NCI-H226 (cell line): ENCODE measurements around the gene LTA.

Source experiments
- DNase-seq: peaks from one replicate; pipeline ENCODE4 v3.0.0-alpha.2; 2015

Gene LTA

DNA sequence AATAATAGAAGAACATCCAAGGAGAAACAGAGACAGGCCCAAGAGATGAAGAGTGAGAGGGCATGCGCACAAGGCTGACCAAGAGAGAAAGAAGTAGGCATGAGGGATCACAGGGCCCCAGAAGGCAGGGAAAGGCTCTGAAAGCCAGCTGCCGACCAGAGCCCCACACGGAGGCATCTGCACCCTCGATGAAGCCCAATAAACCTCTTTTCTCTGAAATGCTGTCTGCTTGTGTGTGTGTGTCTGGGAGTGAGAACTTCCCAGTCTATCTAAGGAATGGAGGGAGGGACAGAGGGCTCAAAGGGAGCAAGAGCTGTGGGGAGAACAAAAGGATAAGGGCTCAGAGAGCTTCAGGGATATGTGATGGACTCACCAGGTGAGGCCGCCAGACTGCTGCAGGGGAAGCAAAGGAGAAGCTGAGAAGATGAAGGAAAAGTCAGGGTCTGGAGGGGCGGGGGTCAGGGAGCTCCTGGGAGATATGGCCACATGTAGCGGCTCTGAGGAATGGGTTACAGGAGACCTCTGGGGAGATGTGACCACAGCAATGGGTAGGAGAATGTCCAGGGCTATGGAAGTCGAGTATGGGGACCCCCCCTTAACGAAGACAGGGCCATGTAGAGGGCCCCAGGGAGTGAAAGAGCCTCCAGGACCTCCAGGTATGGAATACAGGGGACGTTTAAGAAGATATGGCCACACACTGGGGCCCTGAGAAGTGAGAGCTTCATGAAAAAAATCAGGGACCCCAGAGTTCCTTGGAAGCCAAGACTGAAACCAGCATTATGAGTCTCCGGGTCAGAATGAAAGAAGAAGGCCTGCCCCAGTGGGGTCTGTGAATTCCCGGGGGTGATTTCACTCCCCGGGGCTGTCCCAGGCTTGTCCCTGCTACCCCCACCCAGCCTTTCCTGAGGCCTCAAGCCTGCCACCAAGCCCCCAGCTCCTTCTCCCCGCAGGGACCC, 2.3 kb downstream of the LTA start:
- no peak for DNase-seq

- no peak for DNase-seq
Observed at GRCh38 chr6:31575335-31575901, 3.3 kb downstream of the LTA start, which contains the start of gene TNF. TNF (plus strand) TSS chr6:31575565; CDS start chr6:31575742, 177 bp downstream.

- DNase-seq: no peak
Observed at GRCh38 chr6:31575952-31576685, 4.0 kb downstream of the LTA start.

DNA sequence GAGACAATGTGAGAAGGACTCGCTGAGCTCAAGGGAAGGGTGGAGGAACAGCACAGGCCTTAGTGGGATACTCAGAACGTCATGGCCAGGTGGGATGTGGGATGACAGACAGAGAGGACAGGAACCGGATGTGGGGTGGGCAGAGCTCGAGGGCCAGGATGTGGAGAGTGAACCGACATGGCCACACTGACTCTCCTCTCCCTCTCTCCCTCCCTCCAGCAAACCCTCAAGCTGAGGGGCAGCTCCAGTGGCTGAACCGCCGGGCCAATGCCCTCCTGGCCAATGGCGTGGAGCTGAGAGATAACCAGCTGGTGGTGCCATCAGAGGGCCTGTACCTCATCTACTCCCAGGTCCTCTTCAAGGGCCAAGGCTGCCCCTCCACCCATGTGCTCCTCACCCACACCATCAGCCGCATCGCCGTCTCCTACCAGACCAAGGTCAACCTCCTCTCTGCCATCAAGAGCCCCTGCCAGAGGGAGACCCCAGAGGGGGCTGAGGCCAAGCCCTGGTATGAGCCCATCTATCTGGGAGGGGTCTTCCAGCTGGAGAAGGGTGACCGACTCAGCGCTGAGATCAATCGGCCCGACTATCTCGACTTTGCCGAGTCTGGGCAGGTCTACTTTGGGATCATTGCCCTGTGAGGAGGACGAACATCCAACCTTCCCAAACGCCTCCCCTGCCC, 4.9 kb downstream of the LTA start:
- DNase-seq: no peak

DNA sequence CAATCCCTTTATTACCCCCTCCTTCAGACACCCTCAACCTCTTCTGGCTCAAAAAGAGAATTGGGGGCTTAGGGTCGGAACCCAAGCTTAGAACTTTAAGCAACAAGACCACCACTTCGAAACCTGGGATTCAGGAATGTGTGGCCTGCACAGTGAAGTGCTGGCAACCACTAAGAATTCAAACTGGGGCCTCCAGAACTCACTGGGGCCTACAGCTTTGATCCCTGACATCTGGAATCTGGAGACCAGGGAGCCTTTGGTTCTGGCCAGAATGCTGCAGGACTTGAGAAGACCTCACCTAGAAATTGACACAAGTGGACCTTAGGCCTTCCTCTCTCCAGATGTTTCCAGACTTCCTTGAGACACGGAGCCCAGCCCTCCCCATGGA, 5.5 kb downstream of the LTA start:
- DNase-seq: no peak

DNA sequence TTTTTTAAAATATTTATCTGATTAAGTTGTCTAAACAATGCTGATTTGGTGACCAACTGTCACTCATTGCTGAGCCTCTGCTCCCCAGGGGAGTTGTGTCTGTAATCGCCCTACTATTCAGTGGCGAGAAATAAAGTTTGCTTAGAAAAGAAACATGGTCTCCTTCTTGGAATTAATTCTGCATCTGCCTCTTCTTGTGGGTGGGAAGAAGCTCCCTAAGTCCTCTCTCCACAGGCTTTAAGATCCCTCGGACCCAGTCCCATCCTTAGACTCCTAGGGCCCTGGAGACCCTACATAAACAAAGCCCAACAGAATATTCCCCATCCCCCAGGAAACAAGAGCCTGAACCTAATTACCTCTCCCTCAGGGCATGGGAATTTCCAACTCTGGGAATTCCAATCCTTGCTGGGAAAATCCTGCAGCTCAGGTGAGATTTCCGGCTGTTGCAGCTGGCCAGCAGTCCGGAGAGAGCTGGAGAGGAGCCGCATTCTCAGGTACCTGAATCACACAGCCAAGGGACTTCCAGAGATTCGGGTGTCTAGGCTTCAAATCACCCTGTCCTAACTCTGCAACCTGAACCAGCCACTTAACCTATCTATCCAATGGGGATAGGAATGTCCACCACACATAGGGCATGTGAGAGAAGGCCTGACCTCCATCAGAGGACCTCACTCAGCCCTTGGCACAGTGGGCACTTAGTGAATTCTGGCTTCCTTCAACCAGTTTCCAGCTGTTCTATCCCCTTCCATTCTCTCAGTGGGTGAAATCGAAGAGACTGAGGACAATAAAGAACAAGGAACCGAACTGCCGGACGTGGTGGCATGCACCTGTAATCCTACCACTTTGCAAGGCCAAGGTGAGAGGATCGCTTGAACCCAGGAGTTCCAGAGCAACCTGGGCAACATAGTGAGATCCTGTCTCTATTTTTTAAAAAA, 6.4 kb downstream of the LTA start:
- peak; percentile 71 for DNase-seq

GRCh38 chr6:31579119-31579505, 7.0 kb downstream of the LTA start:
- no peak for DNase-seq

DNA sequence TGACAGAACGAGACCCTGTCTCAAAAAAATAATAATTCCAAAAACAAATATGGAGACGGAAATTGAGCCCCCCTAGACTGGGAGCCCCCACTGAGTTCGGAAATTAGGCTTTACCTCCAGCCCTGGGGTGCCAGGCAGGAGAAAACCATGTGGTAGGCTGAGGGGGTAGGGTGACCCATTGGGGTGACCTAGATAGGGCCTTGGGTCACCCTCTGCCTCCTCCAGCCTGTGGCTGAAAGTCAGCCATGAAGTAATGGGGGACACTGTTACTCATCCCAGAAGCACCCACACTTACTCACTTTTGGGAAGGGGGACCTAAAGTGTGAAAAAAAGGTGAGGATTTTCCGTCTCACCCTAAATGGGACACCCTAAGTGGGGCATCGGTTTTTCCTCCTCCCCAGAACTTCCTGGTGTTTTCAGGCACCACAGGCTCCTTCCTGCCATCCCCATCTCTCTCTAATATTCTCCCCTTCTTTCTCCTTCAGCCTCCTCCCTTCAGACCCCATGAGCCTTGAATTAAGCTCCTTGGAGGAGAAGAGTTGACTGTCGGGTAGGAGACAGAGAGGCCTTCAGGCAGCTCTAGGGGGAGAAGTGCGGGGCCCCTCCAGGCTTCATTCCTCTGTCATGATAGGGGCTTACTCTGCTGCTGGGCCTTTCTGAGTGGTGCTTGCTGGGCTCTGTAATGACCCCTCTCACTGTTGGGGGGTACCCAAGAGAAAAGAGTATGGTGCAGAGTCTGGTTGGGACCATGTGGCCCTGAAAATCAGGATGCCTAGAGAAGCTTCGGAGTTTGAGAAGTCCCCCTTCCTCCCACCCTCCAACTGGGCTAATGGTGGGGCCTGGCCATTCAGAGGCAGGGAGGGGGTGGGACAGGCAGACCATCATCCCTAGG, 7.7 kb downstream of the LTA start:
- DNase-seq: no peak

DNA sequence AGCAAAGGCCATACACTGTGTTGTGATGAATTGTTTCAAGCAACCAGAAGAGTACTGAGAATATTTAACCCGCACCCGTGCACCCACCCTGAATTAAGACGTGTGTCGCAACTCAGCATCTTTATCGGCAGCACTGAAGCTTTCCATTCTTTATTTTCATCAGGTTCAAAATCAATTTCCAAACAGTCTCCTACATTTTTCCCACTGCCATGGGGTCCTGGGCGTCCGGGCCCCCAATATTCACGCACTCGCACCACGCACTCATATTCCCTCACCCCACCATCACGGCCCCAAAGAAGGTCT, 8.3 kb downstream of the LTA start:
- DNase-seq: no peak

DNA sequence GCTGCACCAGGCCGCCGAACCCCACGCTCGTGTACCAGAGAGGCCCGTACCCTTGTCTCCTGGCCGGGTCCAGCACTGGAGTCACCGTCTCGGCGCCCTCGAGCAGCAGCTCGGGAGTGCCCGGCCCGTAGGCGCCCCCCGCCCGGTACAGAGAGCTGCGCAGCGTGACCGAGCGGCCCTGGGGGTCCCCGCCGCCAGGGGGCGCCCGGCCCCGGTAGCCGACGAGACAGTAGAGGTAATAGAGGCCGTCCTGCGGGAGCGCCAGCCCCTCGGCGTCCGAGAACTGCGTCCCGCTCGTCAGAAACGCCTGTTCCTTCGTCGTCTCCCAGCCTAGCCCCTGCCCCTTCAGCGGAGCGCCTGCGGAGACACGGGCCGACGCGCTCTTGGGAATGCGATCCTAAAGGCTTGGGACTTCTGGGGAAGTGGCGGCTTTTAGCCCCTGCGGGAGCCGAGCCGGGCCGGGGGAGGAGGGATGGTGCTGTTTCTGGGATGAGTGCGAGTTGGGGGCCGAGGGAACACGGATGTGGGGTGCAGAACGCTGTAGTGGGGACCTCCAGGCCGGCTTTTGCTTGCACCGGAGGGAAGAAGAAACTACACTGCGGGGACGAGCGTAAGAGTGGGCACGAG, 8.8 kb downstream of the LTA start:
- peak; percentile 47 for DNase-seq

GRCh38 chr6:31581434-31582229, 9.5 kb downstream of the LTA start:
- no peak for DNase-seq

DNA sequence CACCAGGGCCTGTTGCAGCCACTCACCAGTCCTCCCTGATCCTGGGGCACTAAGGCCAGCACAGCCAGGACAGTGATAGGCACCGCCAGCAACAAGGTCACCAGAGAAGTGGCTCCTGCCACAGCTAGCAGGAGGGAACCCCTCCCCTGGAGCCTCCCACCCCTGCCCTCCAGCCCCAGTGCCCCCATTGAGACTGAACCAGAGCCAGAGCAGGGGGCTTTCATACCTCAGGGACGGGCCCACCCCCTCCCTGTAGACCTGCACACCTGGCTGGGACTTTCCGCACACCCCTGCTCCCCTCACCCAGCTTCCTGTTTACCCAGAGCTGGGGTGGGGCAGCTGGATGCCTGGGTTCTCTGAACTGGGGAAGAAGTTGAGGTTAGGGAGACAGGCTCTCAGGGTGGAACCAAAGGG, 10.1 kb downstream of the LTA start, which contains the start of gene LTB:
Gene LTB (minus strand): TSS at position 195 of the 414 bp plus-strand sequence. CDS start 7 bp downstream, at position 188.
- no peak for DNase-seq

GRCh38 chr6:31585491-31585890, 13.4 kb downstream of the LTA start:
- DNase-seq: no peak

DNA sequence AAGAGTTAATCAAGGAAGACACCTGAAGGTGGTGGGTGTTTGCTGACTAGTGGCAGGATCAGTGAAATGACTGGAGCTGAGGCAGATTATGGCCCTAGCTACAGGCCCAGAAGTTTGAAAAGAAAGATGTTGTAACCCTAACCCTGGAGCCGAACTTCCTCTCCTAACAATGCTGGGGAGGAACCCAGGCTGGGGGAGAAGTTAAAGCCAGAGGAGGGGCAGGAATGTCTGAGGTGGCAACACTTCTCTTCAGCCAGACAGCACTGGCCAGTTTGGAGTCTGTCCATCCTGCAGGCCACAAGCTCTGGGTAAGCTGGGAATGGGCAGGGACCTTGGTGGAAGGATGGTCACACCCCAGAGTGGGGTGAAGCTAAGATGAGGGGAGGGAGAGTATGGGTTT, 13.9 kb downstream of the LTA start, which contains the start of gene LST1:
Gene LST1 (plus strand): TSS at position 270 of the 400 bp plus-strand sequence. CDS start 1,023 bp downstream, outside the sequence.
- DNase-seq: peak; percentile 26

- DNase-seq: no peak
Observed at GRCh38 chr6:31586599-31587281, 14.7 kb downstream of the LTA start.

DNA sequence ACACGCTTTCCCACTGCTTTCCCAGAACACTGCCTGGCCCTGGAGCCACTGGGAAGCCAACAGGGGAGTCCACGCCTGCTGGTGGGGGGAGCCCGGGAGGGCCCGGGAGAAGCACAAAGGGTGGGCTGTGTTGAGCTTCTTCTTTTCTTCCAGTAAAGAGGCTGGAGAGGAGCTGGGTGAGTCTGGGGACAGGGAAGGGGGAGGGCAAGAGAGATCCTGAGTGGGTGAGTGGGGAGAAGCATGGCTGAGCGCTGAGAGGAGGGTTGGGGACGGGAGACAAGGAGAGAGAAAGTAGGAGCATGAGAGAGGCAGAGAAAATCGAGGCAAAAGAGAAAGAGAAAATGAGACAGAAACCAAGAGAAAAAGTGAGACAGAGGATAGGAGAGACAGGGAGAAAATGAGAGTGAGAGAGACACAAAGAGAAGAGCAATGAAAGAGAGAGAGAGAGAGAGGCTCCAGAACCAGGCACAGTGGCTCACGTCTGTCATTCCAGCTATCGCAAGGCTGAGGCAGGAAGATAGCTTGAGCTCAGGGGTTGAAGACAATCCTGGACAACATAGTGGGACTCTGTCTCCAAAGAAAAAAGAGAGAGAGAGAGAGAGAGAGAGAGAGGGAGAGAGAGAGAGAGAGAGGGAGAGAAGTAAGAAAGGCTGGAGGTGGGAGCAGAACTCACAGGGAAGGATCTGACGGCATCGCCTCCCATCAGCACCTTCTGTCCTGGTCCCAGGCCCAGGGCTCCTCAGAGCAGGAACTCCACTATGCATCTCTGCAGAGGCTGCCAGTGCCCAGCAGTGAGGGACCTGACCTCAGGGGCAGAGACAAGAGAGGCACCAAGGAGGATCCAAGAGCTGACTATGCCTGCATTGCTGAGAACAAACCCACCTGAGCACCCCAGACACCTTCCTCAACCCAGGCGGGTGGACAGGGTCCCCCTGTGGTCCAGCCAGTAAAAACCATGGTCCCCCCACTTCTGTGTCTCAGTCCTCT, 16.0 kb downstream of the LTA start:
- DNase-seq: no peak

DNA sequence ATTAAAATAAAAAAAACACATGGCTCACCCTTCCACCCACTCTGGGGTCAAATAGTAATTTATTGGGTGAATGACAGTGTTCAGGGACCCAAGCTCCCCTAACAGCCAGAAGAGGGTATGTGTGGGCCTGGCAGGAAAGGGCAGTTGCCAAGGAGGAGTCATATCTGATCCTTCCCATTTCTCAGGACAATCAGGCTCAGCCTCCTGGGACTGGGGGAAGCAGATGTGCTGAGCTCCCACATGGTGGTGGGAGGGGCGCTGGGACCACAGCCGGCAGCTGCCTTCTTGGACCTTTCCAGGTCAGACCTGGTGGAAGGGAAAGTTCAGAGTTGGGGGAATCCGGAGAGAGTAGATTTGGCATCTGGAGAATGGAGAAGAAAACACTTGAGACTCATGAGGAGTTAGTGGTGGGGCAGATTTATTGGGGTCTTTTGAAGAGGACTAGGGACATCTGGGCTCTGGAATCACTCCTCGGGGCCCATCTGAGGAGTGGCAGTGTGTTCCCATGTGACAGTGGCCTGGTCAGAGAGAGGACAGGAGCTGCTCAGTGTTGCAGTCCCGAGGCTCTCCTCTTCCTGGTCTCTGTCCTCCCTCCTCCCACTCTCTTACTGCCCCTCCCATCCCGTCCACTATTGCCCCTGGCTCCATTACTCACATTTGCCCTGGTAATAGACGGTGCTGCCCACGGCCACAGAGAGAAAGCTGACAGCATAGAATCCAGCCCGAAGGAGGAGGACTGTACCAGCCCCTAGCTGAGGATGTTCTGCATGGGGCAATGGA, 17.0 kb downstream of the LTA start:
- no peak for DNase-seq
